A673 (cell line): ENCODE results near the gene REV3L. TPM values are rescaled to one million over a fixed set of nuclear protein-coding genes. Genes with fewer than 3 reads are reported as not detected.

Experiments
- BruUV-seq: library from RNA; stranded (reverse); fragments of 400-500 nt; replicated peaks from 2 replicates; lab custom pipeline; 2021; lab: Mats Ljungman, UMichigan
- CTCF ChIA-PET: fragments of 300-600 bp; sonication (Branson Sonifier 250); formaldehyde crosslinking; loops from one replicate; lab custom pipeline; 2022; ENCODE audit warnings: antibody characterized with exemption; lab: Charles Lee
- POLR2A ChIA-PET: fragments of 300-600 bp; sonication (Branson Sonifier 250); formaldehyde crosslinking; loops from one replicate; lab custom pipeline; 2022; ENCODE audit warnings: antibody characterized with exemption; ENCODE audit not compliant: low non-redundant PET; lab: Charles Lee
- DNase-seq: peaks from one replicate; pipeline ENCODE4 v3.0.0-alpha.2; 2015; ENCODE audit warnings: low spot score
- H3K27ac ChIP-seq: fragments of 200-600 bp; sonication (generic); 2 replicates; pipeline ENCODE4 v1.5.1; 2016; ENCODE audit warnings: mixed run types, low read depth, mild to moderate bottlenecking, mixed read lengths, antibody characterized with exemption, low read length; ENCODE audit not compliant: poor library complexity, severe bottlenecking
- H3K27me3 ChIP-seq: fragments of 200-600 bp; sonication (generic); replicated peaks from 2 replicates; pipeline ENCODE4 v1.6.1; 2017; ENCODE audit warnings: mixed run types, low read depth, mild to moderate bottlenecking, mixed read lengths, antibody characterized with exemption, low read length; ENCODE audit not compliant: insufficient read depth, poor library complexity
- H3K36me3 ChIP-seq: fragments of 200-600 bp; sonication (generic); 2 replicates; pipeline ENCODE4 v1.6.1; 2016; ENCODE audit warnings: mixed run types, mild to moderate bottlenecking, mixed read lengths, antibody characterized with exemption, low read length; ENCODE audit not compliant: insufficient read depth, poor library complexity, severe bottlenecking
- H3K4me1 ChIP-seq: fragments of 200-600 bp; sonication (generic); 2 replicates; pipeline ENCODE4 v1.6.1; 2017; ENCODE audit warnings: mixed run types, mild to moderate bottlenecking, mixed read lengths, antibody characterized with exemption, low read length; ENCODE audit not compliant: insufficient read depth, poor library complexity, severe bottlenecking
- H3K4me3 ChIP-seq: fragments of 200-600 bp; sonication (generic); 2 replicates; pipeline ENCODE4 v1.5.1; 2016; ENCODE audit warnings: low read depth, mixed run types, mild to moderate bottlenecking, mixed read lengths, low read length; ENCODE audit not compliant: poor library complexity, severe bottlenecking
- H3K9me3 ChIP-seq: fragments of 200-600 bp; sonication (generic); 2 replicates; pipeline ENCODE4 v1.6.1; 2016; ENCODE audit warnings: mixed run types, low read depth, mild to moderate bottlenecking, mixed read lengths, antibody characterized with exemption, low read length; ENCODE audit not compliant: poor library complexity, severe bottlenecking
- CTCF ChIP-seq: fragments of 300-800, 200-600 bp; sonication (generic); conservative IDR thresholded peaks from 2 replicates; pipeline ENCODE4 v1.5.1; 2017; ENCODE audit warnings: low read depth, mild to moderate bottlenecking, antibody characterized with exemption, low read length, moderate library complexity, mixed read lengths
- EZH2 ChIP-seq: fragments of 200-600 bp; sonication (generic); IDR thresholded peaks from 2 replicates; pipeline ENCODE4 v1.6.1; 2017; ENCODE audit warnings: borderline replicate concordance, low read depth, mild to moderate bottlenecking, mixed read lengths, antibody characterized with exemption, low read length; ENCODE audit not compliant: poor library complexity, severe bottlenecking
- intact Hi-C: fragments of 100-400 bp; cut with micrococcal nuclease; formaldehyde crosslinking; loops from one replicate; pipeline ENCODE4 v1.10.0; 2022; ENCODE audit not compliant: unreplicated experiment
- total RNA-seq: library from RNA; stranded (reverse); gene quantifications from 2 replicates; pipeline ENCODE4 v1.2.3, GENCODE V29; 2021

The REV3L gene
- total RNA-seq, 1 experiment from 2014 or later = 24.0 TPM

GRCh38 chr6:111337829-111338236, 145.2 kb downstream of the REV3L start:
- Histone ChIP-seq H3K4me3 (no peak overlapping the region), H3K27me3 (no peaks in the 10 kb centered on the region), H3K9me3 (no peaks in the 10 kb centered on the region), H3K36me3 (peaks cover 9% of the 10 kb centered on the region), H3K4me1 (no peaks in the 10 kb centered on the region), H3K27ac (no peak overlapping the region)
- CTCF ChIA-PET = no interaction called here
- no peak for TF ChIP-seq CTCF
- TF ChIP-seq EZH2 = no peak
- BruUV-seq = no TSS peak
- no peak for DNase-seq
- intact Hi-C loops = no loop called here
- POLR2A ChIA-PET = no interaction called here

DNA sequence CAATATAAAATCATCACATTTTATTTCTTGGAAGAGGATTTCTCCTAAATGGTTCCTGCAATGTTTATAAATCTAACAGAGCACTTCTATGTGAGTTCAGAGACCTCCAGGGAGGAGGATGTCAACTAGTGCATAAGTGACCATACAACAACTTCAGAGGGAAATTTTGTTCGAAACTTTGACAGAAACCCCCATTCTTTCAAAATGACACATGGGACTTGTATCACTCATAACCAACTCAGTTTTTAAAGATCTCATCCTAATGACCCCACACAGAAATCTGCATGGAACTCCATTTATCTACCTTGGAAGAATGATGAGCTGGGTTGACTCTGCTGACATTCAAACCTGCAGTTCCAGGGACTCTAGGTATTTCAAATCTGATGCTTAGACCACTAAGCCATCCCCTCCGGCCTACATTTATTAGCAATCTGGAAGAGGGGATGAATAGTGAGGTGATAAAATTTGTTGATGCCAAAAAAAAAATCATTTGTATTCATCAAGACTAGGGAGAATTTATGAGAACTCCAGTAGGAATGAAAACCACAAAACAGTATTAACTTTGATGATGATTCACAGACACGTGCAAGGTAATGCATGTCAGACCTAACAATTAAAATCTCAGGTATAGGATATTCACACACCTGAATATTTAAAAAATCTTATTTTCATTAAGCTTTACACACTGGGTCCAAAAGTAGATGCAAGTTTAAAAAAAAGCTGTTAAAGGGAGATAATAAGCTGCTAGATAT, 153.0 kb downstream of the REV3L start:
- no peaks in the 10 kb centered on the region for H3K9me3 ChIP-seq
- CTCF ChIA-PET = no interaction called here
- H3K4me3 ChIP-seq = no peak overlapping the region
- TF ChIP-seq CTCF (no peak), EZH2 (no peak)
- H3K27ac ChIP-seq = no peak overlapping the region
- H3K27me3 ChIP-seq = no peaks in the 10 kb centered on the region
- intact Hi-C loops = no loop called here
- H3K4me1 ChIP-seq = no peaks in the 10 kb centered on the region
- BruUV-seq = no TSS peak
- DNase-seq = no peak
- H3K36me3 ChIP-seq = peaks cover 12% of the 10 kb centered on the region
- POLR2A ChIA-PET = no interaction called here

GRCh38 chr6:111326563-111326962, 156.5 kb downstream of the REV3L start:
- TF ChIP-seq CTCF (no peak), EZH2 (no peak)
- Histone ChIP-seq H3K27ac (no peak overlapping the region), H3K36me3 (peaks cover 7% of the 10 kb centered on the region), H3K4me3 (no peak overlapping the region), H3K9me3 (no peaks in the 10 kb centered on the region), H3K27me3 (no peaks in the 10 kb centered on the region), H3K4me1 (no peaks in the 10 kb centered on the region)
- POLR2A ChIA-PET = no interaction called here
- DNase-seq = no peak
- CTCF ChIA-PET = no interaction called here
- BruUV-seq = no TSS peak
- intact Hi-C loops = no loop called here
